GM18517 (cell line): Measurements from ENCODE around the gene MR1.

ENCODE experiments used
- ATAC-seq: cut with Tn5 transposase; IDR thresholded peaks from one replicate; pipeline ENCODE4 v1.9.1; 2021; ENCODE audit warnings: mild to moderate bottlenecking, moderate library complexity; ENCODE audit not compliant: unreplicated experiment

MR1 gene

GRCh38 chr1:181089017-181089675 lies 55.4 kb downstream of the MR1 start:
- ATAC-seq, result peak; percentile 4

- no peak for ATAC-seq
Observed at GRCh38 chr1:181089676-181090544, 56.1 kb downstream of the MR1 start.

- ATAC-seq, result no peak
Observed at GRCh38 chr1:181090641-181091126, 56.9 kb downstream of the MR1 start.

- no peak for ATAC-seq
Observed at GRCh38 chr1:181091309-181092040, 57.7 kb downstream of the MR1 start.

GRCh38 chr1:181092056-181092455 lies 58.3 kb downstream of the MR1 start:
- no peak for ATAC-seq

GRCh38 chr1:181092883-181093458 lies 59.2 kb downstream of the MR1 start:
- ATAC-seq, result no peak

- ATAC-seq, result no peak
Observed at GRCh38 chr1:181094416-181095212, 60.8 kb downstream of the MR1 start.

GRCh38 chr1:181095260-181095659 lies 61.5 kb downstream of the MR1 start:
- ATAC-seq, result no peak

- no peak for ATAC-seq
Observed at GRCh38 chr1:181095763-181096184, 62.0 kb downstream of the MR1 start.

GRCh38 chr1:181097242-181097641 lies 63.5 kb downstream of the MR1 start:
- ATAC-seq, result no peak

- peak; percentile 65 for ATAC-seq
Observed at GRCh38 chr1:181099152-181100014, 65.6 kb downstream of the MR1 start.

- peak; percentile 12 for ATAC-seq
Observed at GRCh38 chr1:181100015-181100905, 66.5 kb downstream of the MR1 start.

- no peak for ATAC-seq
Observed at GRCh38 chr1:181100934-181101333, 67.2 kb downstream of the MR1 start.

GRCh38 chr1:181101581-181102226 lies 67.9 kb downstream of the MR1 start:
- ATAC-seq, result no peak

GRCh38 chr1:181102841-181103240 lies 69.1 kb downstream of the MR1 start:
- ATAC-seq, result no peak

GRCh38 chr1:181103399-181103798 lies 69.6 kb downstream of the MR1 start:
- ATAC-seq, result no peak

GRCh38 chr1:181104042-181104789 lies 70.4 kb downstream of the MR1 start:
- ATAC-seq, result peak; percentile 25
